T-helper 2 cell (primary cell): ENCODE data around the gene FCN2.

Experiments
- DNase-seq, 5 experiments: peaks; one replicate each; pipeline versions ENCODE4 v3.0.0 to v3.0.0-alpha.2; 2012 to 2022

FCN2 gene

GRCh38 chr9:134935056-134935640 is 54.5 kb downstream of the FCN2 start:
- DNase-seq: no peak

GRCh38 chr9:134935701-134936345 is 55.2 kb downstream of the FCN2 start:
- no peak for DNase-seq

- no peak for DNase-seq
These were observed 55.9 kb downstream of the FCN2 start for GRCh38 chr9:134936346-134937163.
